Motor neuron (in vitro differentiated cells): ENCODE measurements around the gene TTI1. TPM values are rescaled to one million over a fixed set of nuclear protein-coding genes. Genes with fewer than 3 reads are reported as not detected.

Experiments used
- total RNA-seq, 8 experiments: library from RNA; unstranded; fragments of 300-600 nt; gene quantifications; 2 replicates each; pipeline versions ENCODE4 v1.2.3 to v1.2.4, GENCODE V29; 2022

Gene TTI1
- total RNA-seq, 8 experiments from 2014 or later: 10.3 to 28.0 (median 21.0) TPM

Other genes with a start within 250 kb of the TTI1 start
- 10 to 100 TPM in 5 of 8 experiments, 1 to 10 TPM in 2, under 1 TPM in 1; 0.42 to 82.6 (median 36.0) TPM for gene VSTM2L, start 130.3 kb downstream of the TTI1 start, total RNA-seq
- 10 to 100 TPM; 12.7 to 34.1 (median 21.0) TPM for gene RPRD1B, start 290 bp upstream of the TTI1 start, total RNA-seq
- gene TGM2, start 131.8 kb upstream of the TTI1 start, total RNA-seq: 1 to 10 TPM in 3 of 8 experiments, under 1 TPM in 5; 0.05 to 7.1 (median 0.68) TPM
- gene KIAA1755, start 227.3 kb upstream of the TTI1 start, total RNA-seq: 10 to 100 TPM in 1 of 8 experiments, 1 to 10 TPM in 3, under 1 TPM in 4; 0.05 to 73.6 (median 1.2) TPM